GM19395 (cell line): ENCODE data around the gene TAGLN3.
A peak's percentile ranks its signal among the peaks of the same experiment; 100 is the strongest.

Source experiments
- ATAC-seq: cut with Tn5 transposase; IDR thresholded peaks from one replicate; pipeline ENCODE4 v1.9.1; 2021; ENCODE audit warnings: mild to moderate bottlenecking, moderate library complexity; ENCODE audit not compliant: unreplicated experiment

The TAGLN3 gene

DNA sequence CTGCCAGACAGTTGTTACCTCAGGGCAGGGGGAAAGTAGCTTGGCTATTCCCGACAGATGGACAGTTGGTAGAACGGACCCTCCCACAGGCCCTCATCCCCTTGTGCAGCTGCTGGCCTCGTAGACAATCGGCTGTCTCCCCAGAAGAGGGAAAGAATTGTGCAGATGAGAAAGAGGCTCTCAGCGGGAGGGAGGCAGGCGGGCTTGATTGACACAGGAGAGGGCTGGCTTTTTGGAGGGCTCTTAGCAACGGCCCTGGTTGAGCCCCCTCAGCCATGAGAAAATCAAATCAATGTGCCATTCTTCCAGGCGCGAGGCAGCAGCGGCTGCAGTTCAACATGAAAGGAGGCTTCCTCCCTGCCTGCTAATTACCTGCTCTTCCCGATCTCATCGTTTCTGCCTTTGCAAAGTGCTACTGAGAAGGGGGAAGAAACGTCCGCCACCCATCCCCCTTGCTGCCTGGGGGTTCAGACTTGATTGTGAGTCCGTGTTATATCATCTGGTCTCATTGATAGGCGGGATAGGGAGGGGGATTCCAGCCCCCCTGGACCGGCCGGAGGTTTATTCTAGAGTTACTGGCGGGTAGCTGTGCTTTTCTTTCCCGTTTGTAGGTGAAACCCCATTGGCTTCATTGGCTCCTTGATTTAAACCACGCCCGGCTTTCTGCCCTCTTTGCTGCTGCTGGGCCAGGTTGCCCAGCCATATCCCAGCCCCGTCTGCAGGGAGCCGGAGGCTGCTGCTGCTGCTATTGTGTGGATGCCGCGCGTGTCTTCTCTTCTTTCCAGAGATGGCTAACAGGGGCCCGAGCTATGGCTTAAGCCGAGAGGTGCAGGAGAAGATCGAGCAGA, at the start of gene TAGLN3:
Gene TAGLN3 (plus strand): TSS at position 287 of the 848 bp plus-strand sequence. CDS start 501 bp downstream, at position 788.
- ATAC-seq: peak; percentile 43

DNA sequence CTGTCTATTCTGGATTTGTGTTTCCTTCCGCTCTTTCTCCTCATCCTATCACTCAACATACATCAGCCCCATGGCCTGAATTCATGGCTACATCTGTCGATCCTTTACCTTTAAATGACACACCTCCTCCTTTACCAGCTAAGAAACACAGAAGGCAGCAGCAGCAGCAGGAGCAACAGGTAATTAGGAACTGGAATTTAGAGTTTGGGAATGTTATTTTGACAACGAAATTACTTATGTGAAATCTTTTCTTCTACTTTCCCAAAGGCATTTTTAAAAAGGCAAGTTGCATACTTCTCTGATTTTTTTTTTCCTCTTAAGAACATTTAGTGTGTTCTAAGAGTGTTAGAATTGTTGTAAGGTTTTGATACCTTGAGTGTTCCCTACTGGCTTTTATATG, 49.0 kb upstream of the TAGLN3 start:
- no peak for ATAC-seq

DNA sequence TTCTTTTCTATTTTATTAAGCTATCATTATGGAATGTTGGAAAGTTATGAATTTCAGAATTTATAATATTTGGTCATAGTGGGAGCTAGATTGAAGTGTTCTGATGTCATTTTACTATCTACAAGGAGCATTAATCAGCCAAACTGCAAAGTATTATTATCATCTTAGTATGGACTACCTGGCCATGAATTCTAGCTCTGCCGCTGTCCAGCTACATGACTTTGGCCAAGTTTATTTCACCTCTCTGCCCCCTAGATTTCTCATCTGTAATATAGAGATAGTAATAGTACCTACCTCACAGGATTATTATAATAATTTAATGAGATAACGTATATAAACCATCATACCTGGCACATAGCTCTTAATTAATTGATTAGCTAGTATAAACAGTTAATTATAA, 47.7 kb upstream of the TAGLN3 start:
- ATAC-seq: no peak

DNA sequence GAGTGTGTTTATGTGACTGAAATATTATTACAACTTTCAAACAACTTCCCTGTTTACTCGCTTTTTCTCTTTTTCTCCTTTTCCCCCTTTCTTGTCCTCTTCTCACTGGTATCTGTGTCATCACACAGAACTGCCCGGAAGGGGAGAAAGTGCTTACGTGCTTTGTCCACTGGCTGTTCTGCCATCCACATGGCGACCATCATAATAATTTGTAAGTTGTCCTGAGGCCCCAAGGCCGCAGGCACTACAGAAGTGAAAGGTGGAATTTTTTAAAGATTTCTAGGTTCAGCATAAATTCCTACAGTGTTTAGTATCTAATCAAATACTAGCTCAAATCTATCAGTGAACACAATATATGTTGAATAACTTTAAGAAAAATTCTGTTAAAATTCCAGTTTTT, 46.6 kb upstream of the TAGLN3 start:
- ATAC-seq: no peak

DNA sequence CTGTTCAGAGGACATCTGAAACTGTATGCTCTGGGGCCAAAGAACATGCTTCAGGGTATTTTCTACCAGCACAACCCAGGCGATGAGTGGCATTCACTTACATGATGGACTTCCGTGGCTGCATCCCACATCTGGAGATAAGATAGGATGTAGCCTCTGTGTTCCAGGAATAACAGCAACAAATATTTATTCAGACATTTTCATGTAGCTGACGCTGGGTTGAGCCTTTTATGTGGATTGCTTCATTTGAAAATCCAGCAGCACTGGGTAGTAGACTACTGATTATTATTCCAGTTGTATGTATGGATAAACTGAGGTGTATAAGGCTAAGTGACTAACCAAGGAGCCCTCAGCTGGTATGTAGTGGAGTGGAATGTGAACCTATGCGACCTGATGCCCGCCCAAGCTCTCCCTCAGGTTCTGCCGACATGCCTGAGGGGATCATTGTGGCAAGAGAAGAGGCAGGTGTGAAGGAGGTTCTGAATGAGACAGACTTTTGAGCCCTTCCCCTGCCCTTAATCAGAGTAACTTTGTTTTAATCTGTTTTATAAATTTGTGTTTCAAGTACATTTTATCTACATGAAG, 45.8 kb upstream of the TAGLN3 start:
- no peak for ATAC-seq

DNA sequence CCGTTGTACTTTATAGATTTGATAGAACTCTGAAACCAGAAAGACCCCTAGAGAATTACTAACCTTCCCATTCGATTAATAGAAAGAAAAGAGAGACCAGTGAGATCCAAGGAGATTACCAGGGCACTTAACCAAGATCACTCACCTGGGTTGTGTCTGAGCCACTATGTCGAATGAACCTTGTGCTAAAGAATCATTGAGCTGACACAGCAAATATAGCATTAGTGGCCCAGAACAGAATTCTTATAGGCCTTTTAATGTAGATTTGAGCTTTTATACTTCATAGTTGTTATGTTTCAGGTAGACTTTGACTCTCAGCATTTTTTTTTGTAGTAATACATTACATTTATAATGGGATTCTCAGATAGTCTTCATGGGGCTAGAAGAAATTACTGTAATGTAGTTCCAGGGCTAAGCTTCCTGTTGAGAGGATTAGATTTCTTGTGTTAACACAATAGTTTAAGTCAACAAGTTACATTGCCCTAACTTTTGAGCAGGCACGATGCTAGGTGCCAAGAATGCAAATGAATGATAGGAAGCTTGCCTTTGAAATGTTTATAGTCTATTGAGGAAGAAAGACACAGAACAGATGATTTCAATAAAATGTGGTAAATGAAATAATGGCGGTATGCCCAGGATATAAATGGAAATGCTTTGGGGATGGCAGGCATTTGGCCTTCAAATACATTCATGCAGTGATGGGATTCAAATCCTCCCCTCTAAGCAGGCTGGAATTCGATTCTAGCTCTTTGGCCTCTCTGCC, 44.3 kb upstream of the TAGLN3 start:
- ATAC-seq: no peak

DNA sequence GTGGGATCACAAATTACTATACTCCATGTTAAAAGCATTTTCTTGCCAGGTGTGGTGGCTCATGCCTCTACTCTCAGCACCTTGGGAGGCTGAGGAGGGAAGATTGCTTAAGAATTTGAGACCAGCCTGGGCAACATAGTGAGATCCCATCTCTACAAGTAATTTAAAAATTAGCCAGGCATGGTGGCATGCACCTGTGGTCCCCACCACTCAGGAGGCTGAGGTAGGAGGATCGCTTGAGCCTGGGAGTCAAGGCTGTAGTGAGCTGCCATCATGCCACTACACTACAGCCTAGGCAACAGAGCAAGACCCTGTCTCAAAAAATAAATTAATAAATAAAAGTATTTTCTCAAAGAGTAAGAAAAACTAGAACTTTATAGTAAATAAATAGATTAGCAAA, 42.8 kb upstream of the TAGLN3 start:
- ATAC-seq: no peak

DNA sequence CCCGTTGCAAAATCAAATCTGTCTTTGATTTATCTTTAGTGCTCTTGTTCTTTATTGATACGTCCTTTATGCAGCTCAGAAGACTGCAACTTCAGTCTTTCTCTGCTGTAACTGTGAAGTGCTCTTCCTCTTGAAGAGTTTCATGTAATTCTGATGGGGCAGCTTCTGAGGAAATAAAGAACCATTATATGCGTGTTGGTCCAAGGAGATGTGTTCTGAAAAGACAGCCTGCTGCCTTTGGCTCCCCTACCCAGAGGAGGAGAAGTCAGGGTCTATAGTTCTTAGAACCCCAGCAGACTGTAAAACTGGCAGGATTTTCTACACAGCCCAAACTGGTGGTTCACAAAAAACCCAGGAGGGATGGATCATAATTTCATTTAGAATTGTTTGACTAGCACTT, 42.3 kb upstream of the TAGLN3 start:
- no peak for ATAC-seq

DNA sequence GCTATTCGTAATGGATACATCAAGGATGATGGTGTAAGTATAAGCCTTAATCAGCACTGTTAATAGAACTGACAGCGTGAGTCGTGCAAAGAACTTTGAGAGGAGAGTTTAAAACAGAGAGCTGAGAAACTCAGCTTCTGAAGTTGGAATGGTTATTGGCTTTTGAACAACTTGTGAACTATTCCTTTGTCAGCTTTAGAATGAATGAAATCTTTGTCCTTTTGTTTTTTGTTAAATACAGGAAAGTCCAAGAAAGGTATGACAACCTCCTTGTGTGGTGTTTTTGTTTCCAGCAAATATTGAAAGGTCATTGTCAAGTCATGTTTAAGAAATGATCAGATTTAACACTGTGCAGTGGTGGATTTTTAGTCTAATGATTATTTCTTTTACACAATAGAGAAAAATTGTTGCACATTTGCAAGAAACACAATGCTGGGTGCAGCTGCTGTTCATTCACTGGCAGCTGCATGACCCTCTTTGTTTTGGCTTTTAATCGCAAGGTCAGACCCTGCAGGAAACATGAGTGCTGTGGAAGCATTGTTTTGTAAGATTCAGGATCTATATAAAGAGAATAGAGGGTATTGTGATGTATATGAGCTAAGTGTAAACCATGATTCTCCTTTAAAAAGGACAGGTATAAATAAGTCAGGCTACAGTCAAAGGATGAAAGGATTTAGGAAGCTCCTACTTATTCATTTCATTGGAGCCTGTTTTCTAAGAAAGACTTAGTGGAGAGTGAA, 41.6 kb upstream of the TAGLN3 start:
- ATAC-seq: no peak

DNA sequence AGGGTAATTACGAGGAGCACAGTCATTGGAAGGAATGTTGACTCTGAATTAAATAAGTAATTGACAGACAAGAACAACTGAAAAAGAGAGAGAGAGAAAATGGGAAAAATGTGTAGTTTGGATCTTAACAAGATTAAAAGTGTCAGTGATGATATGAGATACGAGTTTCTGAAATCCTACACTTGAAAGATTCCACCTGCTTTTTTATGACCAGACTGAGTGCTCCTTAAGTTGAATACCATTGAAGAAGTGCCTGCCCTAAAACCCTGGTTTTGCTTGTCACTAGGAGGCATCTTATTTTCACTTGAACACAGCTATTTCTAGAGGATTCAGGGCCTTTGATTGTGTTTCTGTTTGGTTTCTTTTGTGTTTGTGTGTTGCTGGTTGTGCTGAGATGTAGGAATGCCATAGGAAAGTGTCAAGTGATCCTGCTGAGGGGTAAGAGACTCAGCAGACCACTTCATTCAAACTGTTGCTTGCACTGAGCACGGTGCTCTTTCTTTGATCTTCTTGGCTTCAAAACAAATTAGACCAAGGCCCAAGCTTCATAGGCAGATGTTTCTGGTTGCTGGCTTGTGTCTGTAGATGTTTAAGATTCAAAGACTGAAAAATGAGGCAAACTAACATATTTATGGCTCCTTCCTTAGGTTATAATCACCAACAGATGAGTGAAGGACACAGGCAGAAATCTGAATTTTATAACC, 37.1 kb upstream of the TAGLN3 start:
- no peak for ATAC-seq

DNA sequence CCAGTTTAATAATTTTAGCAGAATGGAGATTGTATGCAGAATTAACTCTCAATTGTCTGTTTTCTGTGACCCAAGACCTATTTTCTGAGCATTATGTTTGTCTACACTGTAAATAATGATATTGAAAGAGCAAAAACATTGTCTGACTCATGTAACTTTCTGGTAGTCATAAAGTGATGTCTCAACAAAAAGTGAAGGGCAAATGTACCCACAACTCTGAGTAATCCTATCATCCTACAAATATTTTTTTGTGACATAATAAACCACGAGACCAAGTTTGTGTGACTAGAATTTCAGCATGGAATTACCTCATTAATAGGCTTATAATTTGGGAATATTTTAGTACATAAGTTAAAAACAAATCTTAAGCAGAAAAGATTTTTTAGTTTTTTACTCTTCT, 35.3 kb upstream of the TAGLN3 start:
- ATAC-seq: no peak

DNA sequence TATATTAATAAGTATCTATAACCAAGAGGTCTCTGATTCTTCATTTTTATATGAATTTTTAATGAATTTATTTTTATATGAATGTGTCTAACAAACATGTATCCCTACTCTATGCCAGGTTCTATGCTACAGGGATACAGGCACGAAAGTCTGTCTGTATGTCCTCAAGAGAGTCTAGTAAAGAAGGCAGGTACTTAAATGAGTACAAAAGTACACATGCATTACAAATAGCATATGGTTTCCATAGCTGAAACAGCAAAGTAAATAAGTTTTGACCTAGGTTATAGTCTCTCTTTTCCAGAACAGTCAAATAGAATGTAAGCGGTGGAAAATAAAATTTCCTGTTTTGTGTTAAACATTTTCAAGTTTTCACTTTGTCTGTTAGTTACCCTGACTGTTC, 33.2 kb upstream of the TAGLN3 start:
- no peak for ATAC-seq

DNA sequence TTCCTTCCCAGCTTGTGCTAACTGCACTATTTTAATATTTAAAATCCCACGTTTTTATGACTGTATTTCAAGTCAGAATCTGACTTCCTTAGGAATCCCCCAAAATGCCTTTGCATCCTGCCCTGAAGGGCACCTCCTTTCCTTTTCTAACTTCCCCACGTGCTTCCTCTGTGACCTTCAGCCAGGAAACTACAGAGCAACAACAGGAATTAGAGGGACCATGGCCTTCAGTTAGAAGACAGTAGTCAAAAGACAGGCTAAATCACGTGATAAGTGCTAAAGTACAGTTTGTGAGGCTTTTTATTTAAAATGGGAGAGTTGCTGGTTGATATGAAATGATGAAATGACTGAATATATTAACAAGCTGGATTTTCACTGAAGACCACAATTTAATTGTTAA, 31.7 kb upstream of the TAGLN3 start:
- ATAC-seq: no peak

DNA sequence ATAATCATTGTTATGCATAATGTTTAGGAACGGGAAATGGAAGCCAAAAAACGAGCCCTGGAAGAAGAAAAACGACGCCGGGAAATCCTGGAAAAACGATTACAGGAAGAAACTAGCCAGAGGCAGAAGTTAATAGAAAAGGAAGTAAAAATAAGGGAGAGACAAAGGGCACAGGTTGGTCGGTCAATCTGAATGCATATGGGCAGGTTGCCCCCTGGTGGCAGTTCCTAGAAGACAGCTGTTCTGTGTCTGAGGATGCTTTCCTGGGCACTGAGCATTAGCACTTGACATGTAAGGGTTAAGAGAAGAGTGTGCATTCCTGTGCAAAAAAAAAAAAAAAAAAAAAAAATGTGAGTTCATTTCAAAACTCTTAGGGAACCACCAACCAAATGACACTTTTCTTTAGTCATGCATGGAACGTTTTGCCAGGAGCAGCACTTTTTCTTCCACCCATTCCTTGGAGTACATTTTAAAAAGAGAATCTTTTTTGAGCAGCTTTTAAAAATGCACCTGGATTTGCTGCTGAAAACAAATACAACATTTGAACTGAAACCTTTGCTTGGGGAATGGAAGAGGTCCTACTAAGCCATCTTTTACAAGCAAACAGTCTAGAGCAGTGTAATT, 31.0 kb upstream of the TAGLN3 start:
- ATAC-seq: peak; percentile 98

DNA sequence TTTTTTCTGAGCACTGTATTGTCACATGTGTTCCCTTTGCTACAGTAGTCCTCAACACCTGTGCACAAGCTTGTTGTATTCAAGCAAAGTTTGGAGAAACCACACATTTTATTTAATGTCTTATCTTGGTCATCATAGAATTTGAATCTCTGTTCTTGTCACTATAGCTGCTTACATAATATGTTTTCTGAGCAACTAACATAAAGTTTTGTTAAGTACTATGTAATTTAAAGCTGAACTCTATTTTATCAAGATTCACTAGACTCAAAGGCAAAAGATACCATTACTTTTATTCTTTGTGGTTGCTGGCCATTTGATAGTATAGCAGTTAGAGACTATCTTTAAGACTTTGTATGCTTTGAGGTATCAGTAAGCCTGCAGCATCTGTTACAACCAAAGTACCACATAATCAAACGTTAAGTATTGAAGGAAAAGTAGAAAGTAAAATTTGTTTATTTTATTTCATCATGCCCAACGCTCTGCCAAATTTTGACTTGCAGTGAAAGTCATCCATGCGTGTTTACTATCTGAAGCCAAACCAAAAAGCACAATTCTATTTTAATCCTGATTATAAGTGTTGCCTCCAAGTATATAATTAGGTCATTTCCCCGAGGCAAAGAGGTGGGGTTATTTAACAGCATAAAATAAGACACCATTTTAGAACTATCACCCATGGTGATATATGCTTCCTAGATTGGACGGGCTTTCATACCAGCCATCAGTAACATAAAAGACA, 30.2 kb upstream of the TAGLN3 start:
- no peak for ATAC-seq

DNA sequence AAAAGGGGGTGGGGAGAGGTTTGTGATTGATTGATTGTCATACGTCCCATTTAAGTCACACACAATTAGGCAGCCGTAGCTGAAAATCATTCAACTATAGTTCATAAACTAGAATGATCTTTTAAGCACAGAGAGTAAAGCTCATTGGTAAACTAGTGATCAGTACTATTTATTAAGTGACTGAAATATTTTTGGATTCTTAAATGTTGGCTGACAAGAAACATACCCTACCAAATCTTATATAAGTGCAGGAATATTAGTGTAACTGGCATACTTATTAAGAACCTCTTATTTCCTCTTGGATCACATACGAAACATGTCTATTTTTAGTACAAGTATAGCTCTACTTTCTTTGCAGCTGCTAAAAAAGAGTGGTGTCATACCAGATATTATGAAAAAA, 28.3 kb upstream of the TAGLN3 start:
- no peak for ATAC-seq

DNA sequence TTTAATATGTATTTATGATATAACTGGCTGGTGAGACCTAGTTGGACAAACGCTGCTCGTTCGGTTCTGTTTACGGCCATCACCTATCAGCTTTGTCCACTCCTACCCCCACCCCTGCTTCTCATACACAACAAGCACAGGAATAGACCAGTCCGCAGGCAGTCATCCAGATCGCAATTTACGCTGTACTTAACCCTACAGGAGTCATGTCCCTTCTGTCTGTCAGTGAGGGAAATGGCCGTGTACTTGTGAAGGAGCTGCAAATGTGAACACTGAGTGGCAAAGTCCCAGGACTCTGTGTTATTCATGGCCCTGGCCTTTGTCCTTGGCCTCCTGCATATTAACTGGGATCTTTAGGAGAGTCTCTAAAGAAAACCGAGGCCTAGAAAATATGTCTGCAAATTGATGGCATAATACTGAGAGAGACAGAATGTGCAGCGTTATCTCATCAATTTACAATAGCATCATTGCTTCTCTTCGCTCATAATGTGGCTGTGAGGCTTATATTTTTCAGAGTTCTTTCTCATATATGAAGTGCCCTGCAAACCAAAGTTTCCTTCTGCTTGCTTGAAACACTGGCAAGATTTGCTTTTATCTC, 27.1 kb upstream of the TAGLN3 start:
- ATAC-seq: no peak

DNA sequence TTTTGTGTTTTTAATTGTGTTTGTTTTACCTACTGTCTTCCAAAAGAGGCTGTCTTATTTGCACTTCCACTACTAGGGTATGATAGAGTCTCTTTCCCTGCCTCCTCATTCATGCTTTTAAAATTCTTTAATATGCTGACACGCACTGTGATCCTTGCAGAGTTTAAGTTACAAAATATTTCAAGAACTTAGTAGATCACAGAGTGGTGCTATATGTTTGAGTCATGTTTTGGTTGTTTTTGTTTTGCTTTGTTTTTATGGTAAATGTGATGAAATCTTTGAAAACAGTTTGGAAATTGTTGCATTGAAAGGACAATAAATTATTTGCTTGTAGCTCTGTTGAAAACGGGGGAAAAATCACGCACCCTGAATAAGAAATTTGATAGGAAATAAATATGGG, 25.8 kb upstream of the TAGLN3 start:
- ATAC-seq: no peak

DNA sequence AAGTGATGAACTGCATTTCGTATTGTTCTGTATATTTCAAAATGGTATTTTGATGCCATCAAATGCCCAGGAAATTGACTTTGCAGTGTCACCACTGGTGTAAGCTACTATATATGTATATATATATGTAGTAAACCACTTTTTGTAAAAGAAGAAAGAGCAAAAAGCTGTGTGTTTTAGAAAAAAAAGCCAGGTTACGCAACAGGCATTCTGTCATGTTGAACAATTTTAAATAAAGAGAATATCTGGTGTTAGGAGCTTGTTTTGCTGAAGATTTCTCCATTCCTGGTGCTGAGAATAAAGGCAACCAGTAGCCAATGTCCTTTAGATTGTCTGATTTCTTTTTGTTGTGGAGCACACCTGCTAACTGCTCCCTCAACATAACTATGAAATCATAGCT, 23.6 kb upstream of the TAGLN3 start:
- ATAC-seq: no peak
